ENCODE measurements around the gene RBMS3. TPM values are rescaled to one million over a fixed set of nuclear protein-coding genes. Genes with fewer than 3 reads are reported as not detected.

RBMS3 gene
- total RNA-seq, 1 donor from 2014 or later, result 0.47 TPM

GRCh38 chr3:29936054-29936453 lies 655.2 kb downstream of the RBMS3 start:
- Histone ChIP-seq H3K27me3 (no peaks in the 10 kb centered on the region), H3K79me2 (ENCODE audit: low read depth) (no peaks in the 10 kb centered on the region), H3K27ac (no peak overlapping the region), H3K4me3 (no peak overlapping the region), H3K4me1 (peaks cover 6% of the 10 kb centered on the region), H3K36me3 (no peaks in the 10 kb centered on the region), H3K9ac (no peak overlapping the region), H2AFZ (replicated peaks) (no peak overlapping the region), H3K4me2 (no peak overlapping the region), H3K9me3 (ENCODE audit: low read depth) (no peaks in the 10 kb centered on the region), H3F3A (ENCODE audit: low read depth) (no peaks in the 10 kb centered on the region), H4K20me1 (ENCODE audit: low read depth) (no peaks in the 10 kb centered on the region)
- H3K9me3 Mint-ChIP-seq, result no peaks in the 10 kb centered on the region
- peaks cover 11% of the 10 kb centered on the region for H3K4me1 Mint-ChIP-seq
- H3K4me3 Mint-ChIP-seq, result no peak overlapping the region
- no peak for DNase-seq (ENCODE audit: low spot score)
- peaks cover 1% of the 10 kb centered on the region for H3K36me3 Mint-ChIP-seq
- H3K27ac Mint-ChIP-seq, result no peak overlapping the region
- H3K27me3 Mint-ChIP-seq (ENCODE audit: insufficient read depth, low read depth), result no peaks in the 10 kb centered on the region
- TF ChIP-seq EZH2phosphoT487 (IDR thresholded peaks at IDR 0.05) (no peak), CTCF (IDR thresholded peaks at IDR 0.05) (no peak), EZH2 (IDR thresholded peaks at IDR 0.05) (no peak)

- Histone ChIP-seq H2AFZ (replicated peaks) (no peak overlapping the region), H3F3A (ENCODE audit: low read depth) (no peaks in the 10 kb centered on the region), H3K27me3 (no peaks in the 10 kb centered on the region), H3K36me3 (no peaks in the 10 kb centered on the region), H3K79me2 (ENCODE audit: low read depth) (no peaks in the 10 kb centered on the region), H3K9ac (no peak overlapping the region), H3K4me2 (no peak overlapping the region), H4K20me1 (ENCODE audit: low read depth) (no peaks in the 10 kb centered on the region), H3K4me3 (no peak overlapping the region), H3K9me3 (ENCODE audit: low read depth) (no peaks in the 10 kb centered on the region), H3K27ac (no peak overlapping the region), H3K4me1 (peaks cover 6% of the 10 kb centered on the region)
- no peak overlapping the region for H3K4me3 Mint-ChIP-seq
- no peaks in the 10 kb centered on the region for H3K9me3 Mint-ChIP-seq
- no peak for DNase-seq (ENCODE audit: low spot score)
- peaks cover 12% of the 10 kb centered on the region for H3K4me1 Mint-ChIP-seq
- no peak for TF ChIP-seq CTCF (IDR thresholded peaks at IDR 0.05)
- TF ChIP-seq EZH2 (IDR thresholded peaks at IDR 0.05), result no peak
- TF ChIP-seq EZH2phosphoT487 (IDR thresholded peaks at IDR 0.05), result no peak
- H3K27ac Mint-ChIP-seq, result no peak overlapping the region
- no peaks in the 10 kb centered on the region for H3K36me3 Mint-ChIP-seq
- no peaks in the 10 kb centered on the region for H3K27me3 Mint-ChIP-seq (ENCODE audit: insufficient read depth, low read depth)
Measured at GRCh38 chr3:29936766-29937165, 655.9 kb downstream of the RBMS3 start.

GRCh38 chr3:29937185-29937584 lies 656.3 kb downstream of the RBMS3 start:
- Mint-ChIP-seq H3K27me3 (ENCODE audit: insufficient read depth, low read depth) (no peaks in the 10 kb centered on the region), H3K36me3 (no peaks in the 10 kb centered on the region), H3K4me1 (peaks cover 12% of the 10 kb centered on the region), H3K27ac (no peak overlapping the region), H3K4me3 (no peak overlapping the region), H3K9me3 (no peaks in the 10 kb centered on the region)
- no peak for TF ChIP-seq EZH2phosphoT487 (IDR thresholded peaks at IDR 0.05)
- no peak for TF ChIP-seq EZH2 (IDR thresholded peaks at IDR 0.05)
- TF ChIP-seq CTCF (IDR thresholded peaks at IDR 0.05), result no peak
- no peak overlapping the region for H3K4me2 ChIP-seq
- H3K9ac ChIP-seq, result no peak overlapping the region
- no peak overlapping the region for H3K4me3 ChIP-seq
- DNase-seq (ENCODE audit: low spot score), result no peak
- no peaks in the 10 kb centered on the region for H4K20me1 ChIP-seq (ENCODE audit: low read depth)
- no peaks in the 10 kb centered on the region for H3F3A ChIP-seq (ENCODE audit: low read depth)
- no peaks in the 10 kb centered on the region for H3K36me3 ChIP-seq
- H3K4me1 ChIP-seq, result peaks cover 6% of the 10 kb centered on the region
- H3K9me3 ChIP-seq (ENCODE audit: low read depth), result no peaks in the 10 kb centered on the region
- no peak overlapping the region for H3K27ac ChIP-seq
- no peaks in the 10 kb centered on the region for H3K79me2 ChIP-seq (ENCODE audit: low read depth)
- H2AFZ ChIP-seq (replicated peaks), result no peak overlapping the region
- H3K27me3 ChIP-seq, result no peaks in the 10 kb centered on the region
